H1 (cell line): ENCODE measurements around the gene RASL11B. TPM values are rescaled to one million over a fixed set of nuclear protein-coding genes. Genes with fewer than 3 reads are reported as not detected.

Experiments used
- CTCF ChIA-PET: fragments of 300-600 bp; sonication (Branson Sonifier 250); formaldehyde crosslinking; loops from one replicate; lab custom pipeline; 2021; ENCODE audit not compliant: partially characterized antibody; lab: Charles Lee
- POLR2A ChIA-PET: fragments of 300-600 bp; sonication (Branson Sonifier 250); formaldehyde crosslinking; loops from one replicate; lab custom pipeline; 2021; ENCODE audit warnings: inconsistent platforms; ENCODE audit not compliant: partially characterized antibody; lab: Charles Lee
- DNase-seq, 2 experiments: peaks; one replicate each; pipeline versions ENCODE4 v3.0.0 to v3.0.0-alpha.2; 2010 to 2022; ENCODE audit warnings: low spot score in 2 of 2, low read depth in 1 of 2, mixed read lengths in 1 of 2
- FAIRE-seq: peaks from 2 replicates; lab custom pipeline; 2011; peaks lifted over from hg19 to GRCh38; lab: Jason Lieb, UNC
- H2AFZ ChIP-seq: 2 replicates; pipeline ENCODE4 v1.8.1; 2012; ENCODE audit warnings: low read length, inconsistent platforms
- H2AK5ac ChIP-seq: 2 replicates; pipeline ENCODE4 v1.6.1; 2013; ENCODE audit warnings: low read depth, low read length
- H2BK120ac ChIP-seq: replicated peaks from 2 replicates; pipeline ENCODE3; 2013; ENCODE audit warnings: low read depth, low read length, inconsistent platforms
- H2BK12ac ChIP-seq: 2 replicates; pipeline ENCODE4 v1.6.1; 2013; ENCODE audit warnings: low read depth, low read length
- H2BK15ac ChIP-seq: 2 replicates; pipeline ENCODE4 v1.6.1; 2013; ENCODE audit warnings: low read length
- H2BK20ac ChIP-seq: 2 replicates; pipeline ENCODE4 v1.6.1; 2013; ENCODE audit warnings: low read length
- H2BK5ac ChIP-seq: 2 replicates; pipeline ENCODE4 v1.6.1; 2013; ENCODE audit warnings: low read depth, low read length
- H3K14ac ChIP-seq: 2 replicates; pipeline ENCODE4 v1.6.1; 2013; ENCODE audit warnings: inconsistent platforms; ENCODE audit not compliant: insufficient read length
- H3K18ac ChIP-seq: 2 replicates; pipeline ENCODE4 v1.6.1; 2013; ENCODE audit warnings: low read length; ENCODE audit errors: extremely low read depth
- H3K23ac ChIP-seq: 2 replicates; pipeline ENCODE4 v1.6.1; 2013; ENCODE audit warnings: inconsistent platforms; ENCODE audit not compliant: insufficient read length
- H3K23me2 ChIP-seq: 2 replicates; pipeline ENCODE4 v1.6.1; 2013; ENCODE audit warnings: low read depth, low read length
- H3K27ac ChIP-seq: 2 replicates; pipeline ENCODE4 v1.6.1; 2011; ENCODE audit warnings: low read depth, low read length, inconsistent platforms
- H3K27me3 ChIP-seq, 4 experiments: replicated peaks in 1 of 4; 1 replicate in 1 of 4; 2 replicates in 3 of 4; pipeline versions ENCODE4 v1.6.1 to v1.8.1; 2011 to 2013; ENCODE audit warnings: low read length in 3 of 4, mild to moderate bottlenecking in 3 of 4, inconsistent platforms in 2 of 4, mixed read lengths in 2 of 4, moderate library complexity in 1 of 4; ENCODE audit not compliant: control insufficient read depth in 3 of 4, insufficient read depth in 3 of 4; ENCODE audit errors: extremely low read depth in 1 of 4
- H3K36me3 ChIP-seq, 4 experiments: 2 replicates each; pipeline versions ENCODE4 v1.6.1 to v1.8.1; 2011 to 2013; ENCODE audit warnings: mild to moderate bottlenecking in 4 of 4, low read length in 3 of 4, moderate library complexity in 2 of 4, control low read depth in 1 of 4, inconsistent platforms in 1 of 4; ENCODE audit not compliant: insufficient read depth in 4 of 4, control insufficient read depth in 2 of 4
- H3K4ac ChIP-seq: replicated peaks from 2 replicates; pipeline ENCODE3; 2013; ENCODE audit warnings: low read length, low read depth, mixed read lengths, inconsistent platforms; ENCODE audit not compliant: insufficient read length
- H3K4me1 ChIP-seq, 4 experiments: replicated peaks in 1 of 4; 1 replicate in 1 of 4; 2 replicates in 3 of 4; pipeline versions ENCODE4 v1.6.1 to v1.8.1; 2011 to 2013; ENCODE audit warnings: low read length in 3 of 4, inconsistent platforms in 2 of 4, mixed read lengths in 1 of 4; ENCODE audit not compliant: insufficient read depth in 4 of 4, control insufficient read depth in 3 of 4
- H3K4me2 ChIP-seq, 2 experiments: 2 replicates each; pipeline versions ENCODE4 v1.6.1 to v1.8.1; 2011 to 2013; ENCODE audit warnings: low read depth in 2 of 2, low read length in 2 of 2, control low read depth in 1 of 2, inconsistent platforms in 1 of 2, mild to moderate bottlenecking in 1 of 2; ENCODE audit not compliant: insufficient read depth in 1 of 2
- H3K4me3 ChIP-seq, 4 experiments: fragments of 200-600, 300-600 bp in 1 of 4; sonication (generic), shearing (Covaris generic), sonication (Bioruptor Twin) in 1 of 4; 2 replicates each; pipeline versions ENCODE4 v1.5.1 to v1.8.1; 2011 to 2016; ENCODE audit warnings: low read length in 4 of 4, low read depth in 3 of 4, control low read depth in 2 of 4, inconsistent platforms in 2 of 4, mild to moderate bottlenecking in 2 of 4, mixed read lengths in 1 of 4, moderate library complexity in 1 of 4; ENCODE audit not compliant: insufficient read depth in 2 of 4; ENCODE audit errors: extremely low read depth in 1 of 4
- H3K56ac ChIP-seq: replicated peaks from 2 replicates; pipeline ENCODE3; 2013; ENCODE audit warnings: low read depth, mild to moderate bottlenecking, mixed read lengths, low read length, inconsistent platforms; ENCODE audit not compliant: insufficient read length
- H3K79me1 ChIP-seq: 2 replicates; pipeline ENCODE4 v1.6.1; 2013; ENCODE audit warnings: low read depth, low read length, control low read depth
- H3K79me2 ChIP-seq, 2 experiments: 2 replicates each; pipeline versions ENCODE4 v1.6.1 to v1.8.1; 2012 to 2013; ENCODE audit warnings: low read length in 2 of 2, mild to moderate bottlenecking in 2 of 2, inconsistent platforms in 1 of 2; ENCODE audit not compliant: insufficient read depth in 2 of 2, control insufficient read depth in 1 of 2
- H3K9ac ChIP-seq, 4 experiments: replicated peaks in 1 of 4; 1 replicate in 1 of 4; 2 replicates in 3 of 4; pipeline versions ENCODE4 v1.6.1 to v1.8.1; 2011 to 2013; ENCODE audit warnings: low read depth in 3 of 4, low read length in 3 of 4, control low read depth in 2 of 4, mild to moderate bottlenecking in 2 of 4, moderate library complexity in 2 of 4, inconsistent platforms in 1 of 4; ENCODE audit errors: extremely low read depth in 1 of 4
- H3K9me3 ChIP-seq, 2 experiments: 2 replicates each; pipeline versions ENCODE4 v1.6.1 to v1.8.1; 2012 to 2013; ENCODE audit warnings: mild to moderate bottlenecking in 2 of 2, moderate library complexity in 2 of 2, control low read depth in 1 of 2, inconsistent platforms in 1 of 2, low read depth in 1 of 2, low read length in 1 of 2, mixed read lengths in 1 of 2; ENCODE audit not compliant: insufficient read depth in 2 of 2
- H4K20me1 ChIP-seq, 2 experiments: replicated peaks in 1 of 2; 2 replicates each; pipeline versions ENCODE3 to v1.8.1; 2011 to 2013; ENCODE audit warnings: inconsistent platforms in 2 of 2, low read length in 2 of 2, mild to moderate bottlenecking in 1 of 2; ENCODE audit not compliant: insufficient read depth in 2 of 2, control insufficient read depth in 1 of 2
- H4K5ac ChIP-seq: 2 replicates; pipeline ENCODE4 v1.6.1; 2013; ENCODE audit warnings: low read length, low read depth, mixed read lengths, inconsistent platforms; ENCODE audit not compliant: insufficient read length
- H4K8ac ChIP-seq: 2 replicates; pipeline ENCODE4 v1.8.0; 2013; ENCODE audit warnings: mild to moderate bottlenecking, moderate library complexity, low read length, inconsistent platforms; ENCODE audit not compliant: insufficient read depth; ENCODE audit errors: extremely low read depth
- H4K91ac ChIP-seq: replicated peaks from 2 replicates; pipeline ENCODE3; 2013; ENCODE audit warnings: low read length, mixed read lengths, inconsistent platforms; ENCODE audit not compliant: insufficient read length
- EP300 ChIP-seq, 2 experiments: IDR thresholded peaks; 1 replicate in 1 of 2; 2 replicates in 1 of 2; pipeline ENCODE4 v1.6.1; 2011 to 2012; ENCODE audit warnings: low read depth in 2 of 2, low read length in 2 of 2, mild to moderate bottlenecking in 2 of 2, borderline replicate concordance in 1 of 2, inconsistent platforms in 1 of 2, moderate library complexity in 1 of 2
- GTF2F1 ChIP-seq: IDR thresholded peaks from 2 replicates; pipeline ENCODE4 v1.6.1; 2012; ENCODE audit warnings: low read depth, low read length, improper control_type of control experiment, borderline replicate concordance
- HDAC2 ChIP-seq, 2 experiments: fragments of 300-600 bp in 1 of 2; sonication (generic) in 1 of 2; IDR thresholded peaks; 2 replicates each; pipeline ENCODE4 v1.6.1; 2011 to 2012; ENCODE audit warnings: low read depth in 2 of 2, low read length in 2 of 2, mild to moderate bottlenecking in 2 of 2, moderate library complexity in 2 of 2, borderline replicate concordance in 1 of 2, inconsistent platforms in 1 of 2
- POLR2A ChIP-seq, 2 experiments: IDR thresholded peaks; 1 replicate in 1 of 2; 2 replicates in 1 of 2; pipeline ENCODE4 v1.6.1; 2011; ENCODE audit warnings: low read depth in 2 of 2, low read length in 2 of 2, mild to moderate bottlenecking in 2 of 2; ENCODE audit errors: control extremely low read depth in 1 of 2
- POLR2AphosphoS5 ChIP-seq: IDR thresholded peaks from 2 replicates; pipeline ENCODE4 v1.6.1; 2011; ENCODE audit warnings: low read depth, low read length
- POU5F1 ChIP-seq: IDR thresholded peaks from 2 replicates; pipeline ENCODE4 v1.6.1; 2011; ENCODE audit warnings: low read depth, mild to moderate bottlenecking, low read length, moderate library complexity
- RAD21 ChIP-seq, 2 experiments: IDR thresholded peaks in 1 of 2; conservative IDR thresholded peaks in 1 of 2; 2 replicates each; pipeline ENCODE4 v1.6.1; 2011; ENCODE audit warnings: low read depth in 2 of 2, low read length in 2 of 2, improper control_type of control experiment in 1 of 2, inconsistent platforms in 1 of 2, mild to moderate bottlenecking in 1 of 2, moderate library complexity in 1 of 2
- RNF2 ChIP-seq: fragments of 200-900, 300-1000 bp; sonication (generic); IDR thresholded peaks from 2 replicates; pipeline ENCODE4 v1.7.1; 2016; ENCODE audit warnings: borderline replicate concordance, low read depth, mild to moderate bottlenecking, antibody characterized with exemption, low read length; ENCODE audit not compliant: poor library complexity, severe bottlenecking; ENCODE audit errors: missing control alignments
- SIX5 ChIP-seq: IDR thresholded peaks from 2 replicates; pipeline ENCODE4 v1.6.1; 2011; ENCODE audit warnings: mild to moderate bottlenecking, low read depth, low read length
- SRF ChIP-seq: IDR thresholded peaks from 2 replicates; pipeline ENCODE4 v1.6.1; 2011; ENCODE audit warnings: mild to moderate bottlenecking, low read depth, low read length, moderate library complexity
- USF2 ChIP-seq: IDR thresholded peaks from 2 replicates; pipeline ENCODE4 v1.6.1; 2011; ENCODE audit warnings: low read length, improper control_type of control experiment
- WGBS, 2 experiments: shearing (Covaris generic) in 1 of 2; methylation state at CpG; one replicate each; pipeline versions ENCODE4 v1.1.6 to v1.1.7; 2013 to 2015; ENCODE audit warnings: low lambda C conversion rate in 2 of 2, mixed read lengths in 2 of 2, inconsistent platforms in 1 of 2, low coverage in 1 of 2, missing lambda C conversion rate in 1 of 2; ENCODE audit not compliant: insufficient replicate concordance in 2 of 2, insufficient coverage in 1 of 2, insufficient read length in 1 of 2; ENCODE audit errors: extremely low coverage in 1 of 2, missing lambda C conversion rate in 1 of 2; 5-methylcytosine and 5-hydroxymethylcytosine counted together
- polyA plus RNA-seq, 7 experiments: library from polyadenylated mRNA; depleted of rRNA in 3 of 7; stranded (reverse) in 5 of 7; unstranded in 2 of 7; fragments of >200 nt in 5 of 7; fragments of 200-250 nt in 2 of 7; gene quantifications; 1 replicate in 5 of 7; 2 replicates in 1 of 7; 4 replicates in 1 of 7; pipeline versions ENCODE4 v1.2.1 to v1.2.3, GENCODE V29; 2011 to 2013; ENCODE audit warnings: missing spikeins in 2 of 7, mixed read lengths in 2 of 7
- total RNA-seq: library from RNA; stranded (reverse); fragmentation: NEBNext Ultra II Directional; extraction: Animal tissue kit (Norgen Biotek cat#: 25700); gene quantifications from 2 replicates; pipeline ENCODE4 v1.2.1, GENCODE V29; 2021

RASL11B gene
- total and polyA plus RNA-seq, 2 of the 8 experiments (the other 6 are each of a cell fraction or from before 2014, with no cell fraction given), result 49.8 to 75.5 TPM

DNA sequence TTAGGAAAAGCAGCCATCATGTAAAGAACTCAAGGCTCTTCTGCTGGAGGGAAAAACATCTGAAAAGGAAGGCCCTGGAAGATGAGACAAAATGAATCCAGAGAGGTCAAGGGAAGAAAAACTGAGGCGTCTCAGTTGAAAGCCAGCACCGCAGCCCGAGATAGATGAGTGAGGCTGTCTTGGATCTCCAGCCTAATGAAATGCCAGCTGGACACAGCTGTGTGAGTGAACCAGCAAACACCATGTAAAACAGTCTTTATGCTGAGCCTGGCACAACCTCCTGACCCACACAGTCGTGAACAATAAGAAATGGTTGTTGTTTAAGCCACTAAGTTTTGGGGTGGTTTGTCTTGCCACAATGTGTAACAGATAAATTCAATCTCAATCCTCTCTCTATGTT, 48.6 kb upstream of the RASL11B start:
- H3K4me2 ChIP-seq, result no peak overlapping the region
- FAIRE-seq (no peak), DNase-seq (no peak)
- 0 out of 2 replicates have a peak, but pooled peaks cover 3% of the 10 kb centered on the region for H3K23me2 ChIP-seq
- no peaks in the 10 kb centered on the region for H3K79me1 ChIP-seq
- H3K27me3 ChIP-seq, result peaks cover 0 to 1% (median 0%) of the 10 kb centered on the region in 4 experiments; a peak in 1 of 7 replicates
- ChIA-PET CTCF (no interaction called here), POLR2A (no interaction called here)
- H3K4me1 ChIP-seq, result no peaks in the 10 kb centered on the region
- WGBS, 2 experiments, result 98% methylated on average over 4 of the region's 4 CpGs; no CpG with 5 or more reads in 1 of the 2 experiments
- H2BK120ac ChIP-seq, result no peak overlapping the region
- no peak overlapping the region for H4K8ac ChIP-seq
- no peak overlapping the region for H4K5ac ChIP-seq
- TF ChIP-seq SIX5 (no peak), USF2 (no peak), POU5F1 (no peak), RAD21 (IDR thresholded peaks at IDR 0.05 in 1 of 2, conservative IDR thresholded peaks at IDR 0.05 in 1 of 2; ENCODE audit: low read depth in 2 of 2, low read length in 2 of 2) (no peak), RNF2 (no peak), POLR2AphosphoS5 (no peak), EP300 (IDR thresholded peaks at IDR 0.05; ENCODE audit: borderline replicate concordance in 1 of 2, low read depth in 2 of 2, low read length in 2 of 2) (no peak), HDAC2 (IDR thresholded peaks at IDR 0.05; ENCODE audit: borderline replicate concordance in 1 of 2, low read depth in 2 of 2, low read length in 2 of 2) (no peak), SRF (no peak), POLR2A (IDR thresholded peaks at IDR 0.05; ENCODE audit: control extremely low read depth in 1 of 2, low read depth in 2 of 2, low read length in 2 of 2) (no peak), GTF2F1 (no peak)
- H3K23ac ChIP-seq, result no peak overlapping the region
- H2AK5ac ChIP-seq, result no peak overlapping the region
- no peak overlapping the region for H2BK20ac ChIP-seq
- no peak overlapping the region for H3K56ac ChIP-seq
- no peaks in the 10 kb centered on the region for H4K20me1 ChIP-seq
- H3K36me3 ChIP-seq, result no peaks in the 10 kb centered on the region; a peak in 1 of 8 replicates
- H3K79me2 ChIP-seq, result no peaks in the 10 kb centered on the region
- 0 out of 2 replicates have a peak overlapping the region, but pooled peaks have one; percentile 23 for H2AFZ ChIP-seq
- no peak overlapping the region for H3K18ac ChIP-seq
- no peak overlapping the region for H3K14ac ChIP-seq
- H3K9ac ChIP-seq, result no peak overlapping the region
- H2BK12ac ChIP-seq, result no peak overlapping the region
- H3K9me3 ChIP-seq, result no peaks in the 10 kb centered on the region; a peak in 1 of 4 replicates
- H3K4ac ChIP-seq, result no peak overlapping the region
- no peak overlapping the region for H3K27ac ChIP-seq
- H2BK5ac ChIP-seq, result no peak overlapping the region
- H4K91ac ChIP-seq, result no peak overlapping the region
- no peak overlapping the region for H3K4me3 ChIP-seq
- 0 out of 2 replicates have a peak overlapping the region, but pooled peaks have one; percentile 1 for H2BK15ac ChIP-seq
